Neuronal stem cell (in vitro differentiated cells): Measurements from ENCODE around the gene RIPOR3.

Experiments used
- DNase-seq: peaks from one replicate; pipeline ENCODE4 v3.0.0-alpha.2; 2013; ENCODE audit warnings: low spot score
- H2AFZ ChIP-seq: one replicate; pipeline ENCODE4 v1.6.1; 2013; ENCODE audit warnings: mild to moderate bottlenecking, low read length, inconsistent platforms
- H2AK5ac ChIP-seq: 2 replicates; pipeline ENCODE4 v1.6.1; 2013; ENCODE audit warnings: low read depth, mild to moderate bottlenecking, inconsistent platforms, low read length, moderate library complexity, mixed read lengths
- H2BK120ac ChIP-seq: 2 replicates; pipeline ENCODE4 v1.6.1; 2013; ENCODE audit warnings: low read depth, mild to moderate bottlenecking, inconsistent platforms, low read length, moderate library complexity, mixed read lengths
- H2BK12ac ChIP-seq: one replicate; pipeline ENCODE4 v1.6.1; 2013; ENCODE audit warnings: low read length, inconsistent platforms
- H2BK15ac ChIP-seq: 2 replicates; pipeline ENCODE4 v1.6.1; 2013; ENCODE audit warnings: mild to moderate bottlenecking, low read length, inconsistent platforms, mixed read lengths
- H2BK5ac ChIP-seq: one replicate; pipeline ENCODE4 v1.6.1; 2013; ENCODE audit warnings: inconsistent platforms, mild to moderate bottlenecking, low read length, moderate library complexity
- H3K14ac ChIP-seq: one replicate; pipeline ENCODE4 v1.6.1; 2013; ENCODE audit warnings: low read length, inconsistent platforms
- H3K18ac ChIP-seq: 2 replicates; pipeline ENCODE4 v1.6.1; 2013; ENCODE audit warnings: low read length, inconsistent platforms
- H3K23ac ChIP-seq: 2 replicates; pipeline ENCODE4 v1.6.1; 2013; ENCODE audit warnings: low read depth, mild to moderate bottlenecking, mixed read lengths, low read length, inconsistent platforms; ENCODE audit not compliant: poor library complexity
- H3K27ac ChIP-seq: replicated peaks from 3 replicates; pipeline ENCODE4 v1.5.1; 2013; ENCODE audit warnings: low read length, inconsistent platforms
- H3K27me3 ChIP-seq, 3 experiments: 2 replicates each; pipeline ENCODE4 v1.6.1; 2013; ENCODE audit warnings: low read length in 3 of 3, mild to moderate bottlenecking in 2 of 3, inconsistent platforms in 1 of 3, low read depth in 1 of 3, mixed read lengths in 1 of 3, moderate library complexity in 1 of 3; ENCODE audit not compliant: control insufficient read depth in 3 of 3, insufficient read depth in 3 of 3
- H3K36me3 ChIP-seq, 2 donors: replicated peaks in 1 of 2; 2 replicates each; pipeline ENCODE4 v1.6.1; 2013; ENCODE audit warnings: low read length in 2 of 2; ENCODE audit not compliant: control insufficient read depth in 2 of 2, insufficient read depth in 2 of 2
- H3K4ac ChIP-seq: 2 replicates; pipeline ENCODE4 v1.6.1; 2013; ENCODE audit warnings: inconsistent platforms, mild to moderate bottlenecking, low read length, moderate library complexity
- H3K4me1 ChIP-seq, 2 donors: 1 replicate in 1 of 2; 2 replicates in 1 of 2; pipeline ENCODE4 v1.6.1; 2013; ENCODE audit warnings: low read length in 2 of 2, low read depth in 1 of 2; ENCODE audit not compliant: control insufficient read depth in 2 of 2, insufficient read depth in 1 of 2
- H3K4me2 ChIP-seq: one replicate; pipeline ENCODE4 v1.6.1; 2013; ENCODE audit warnings: mild to moderate bottlenecking, low read length, inconsistent platforms; ENCODE audit not compliant: insufficient read depth, poor library complexity, severe bottlenecking
- H3K4me3 ChIP-seq, 2 donors: 2 replicates each; pipeline ENCODE4 v1.5.1; 2013; ENCODE audit warnings: low read length in 2 of 2, mild to moderate bottlenecking in 2 of 2, inconsistent platforms in 1 of 2, moderate library complexity in 1 of 2
- H3K79me1 ChIP-seq: one replicate; pipeline ENCODE4 v1.6.1; 2013; ENCODE audit warnings: low read depth, mild to moderate bottlenecking, inconsistent platforms, low read length, moderate library complexity
- H3K9ac ChIP-seq: one replicate; pipeline ENCODE4 v1.6.1; 2013; ENCODE audit warnings: mild to moderate bottlenecking, low read depth, low read length, inconsistent platforms; ENCODE audit not compliant: poor library complexity
- H3K9me3 ChIP-seq, 2 donors: replicated peaks in 1 of 2; 2 replicates each; pipeline versions ENCODE3 to v1.6.1; 2013; ENCODE audit warnings: low read length in 2 of 2, mild to moderate bottlenecking in 2 of 2, inconsistent platforms in 1 of 2, low read depth in 1 of 2, mixed read lengths in 1 of 2, moderate library complexity in 1 of 2; ENCODE audit not compliant: control insufficient read depth in 2 of 2, insufficient read depth in 1 of 2
- H4K8ac ChIP-seq: one replicate; pipeline ENCODE4 v1.6.1; 2013; ENCODE audit warnings: low read depth, mild to moderate bottlenecking, inconsistent platforms, low read length, moderate library complexity
- H4K91ac ChIP-seq: one replicate; pipeline ENCODE4 v1.6.1; 2013; ENCODE audit warnings: low read length, low read depth, mild to moderate bottlenecking, inconsistent platforms; ENCODE audit not compliant: poor library complexity
- WGBS, 2 donors: extraction: QIAGEN DNeasy Blood & Tissue Kit; methylation state at CpG; one replicate each; pipeline ENCODE4 v1.1.7; 2013; ENCODE audit warnings: missing lambda C conversion rate in 2 of 2, mixed read lengths in 1 of 2; ENCODE audit not compliant: insufficient read length in 2 of 2, insufficient replicate concordance in 1 of 2; ENCODE audit errors: extremely low coverage in 2 of 2; 5-methylcytosine and 5-hydroxymethylcytosine counted together

Gene RIPOR3

GRCh38 chr20:50713657-50714101 lies 22.3 kb upstream of the RIPOR3 start:
- Histone ChIP-seq H3K23ac (no peak overlapping the region), H4K8ac (no peak overlapping the region), H2BK5ac (no peak overlapping the region), H3K18ac (no peak overlapping the region), H3K9me3 (no peaks in the 10 kb centered on the region), H2BK12ac (no peak overlapping the region), H3K4me2 (no peak overlapping the region), H3K4me1 (peaks cover 0 to 2% of the 10 kb centered on the region in 2 donors), H2BK120ac (no peak overlapping the region), H3K14ac (no peak overlapping the region), H3K4ac (no peak overlapping the region), H2AFZ (peak overlapping the region; percentile 51), H3K36me3 (no peaks in the 10 kb centered on the region), H3K9ac (no peak overlapping the region), H3K27ac (no peak overlapping the region), H3K27me3 (peaks cover 0 to 23% (median 0%) of the 10 kb centered on the region in 3 experiments), H3K79me1 (no peaks in the 10 kb centered on the region), H2BK15ac (no peak overlapping the region), H4K91ac (no peak overlapping the region), H3K4me3 (no peak overlapping the region), H2AK5ac (no peak overlapping the region)
- DNase-seq = no peak
- WGBS, 2 donors = no CpG with 5 or more reads among the region's 7 CpGs

GRCh38 chr20:50712771-50713656 lies 21.7 kb upstream of the RIPOR3 start:
- Histone ChIP-seq H3K4me3 (no peak overlapping the region), H2AK5ac (no peak overlapping the region), H3K18ac (peak overlapping the region; percentile 52), H3K36me3 (no peaks in the 10 kb centered on the region), H3K9me3 (no peaks in the 10 kb centered on the region), H3K14ac (no peak overlapping the region), H2BK120ac (no peak overlapping the region), H3K27ac (no peak overlapping the region), H2AFZ (no peak overlapping the region), H4K8ac (no peak overlapping the region), H2BK12ac (peak overlapping the region; percentile 22), H3K9ac (no peak overlapping the region), H2BK5ac (no peak overlapping the region), H4K91ac (no peak overlapping the region), H2BK15ac (no peak overlapping the region), H3K4me2 (no peak overlapping the region), H3K4ac (no peak overlapping the region), H3K4me1 (no peaks in the 10 kb centered on the region), H3K79me1 (no peaks in the 10 kb centered on the region), H3K27me3 (peaks cover 0 to 21% (median 0%) of the 10 kb centered on the region in 3 experiments), H3K23ac (no peak overlapping the region)
- DNase-seq = no peak
- WGBS, 2 donors = no CpG with 5 or more reads among the region's 7 CpGs

DNA sequence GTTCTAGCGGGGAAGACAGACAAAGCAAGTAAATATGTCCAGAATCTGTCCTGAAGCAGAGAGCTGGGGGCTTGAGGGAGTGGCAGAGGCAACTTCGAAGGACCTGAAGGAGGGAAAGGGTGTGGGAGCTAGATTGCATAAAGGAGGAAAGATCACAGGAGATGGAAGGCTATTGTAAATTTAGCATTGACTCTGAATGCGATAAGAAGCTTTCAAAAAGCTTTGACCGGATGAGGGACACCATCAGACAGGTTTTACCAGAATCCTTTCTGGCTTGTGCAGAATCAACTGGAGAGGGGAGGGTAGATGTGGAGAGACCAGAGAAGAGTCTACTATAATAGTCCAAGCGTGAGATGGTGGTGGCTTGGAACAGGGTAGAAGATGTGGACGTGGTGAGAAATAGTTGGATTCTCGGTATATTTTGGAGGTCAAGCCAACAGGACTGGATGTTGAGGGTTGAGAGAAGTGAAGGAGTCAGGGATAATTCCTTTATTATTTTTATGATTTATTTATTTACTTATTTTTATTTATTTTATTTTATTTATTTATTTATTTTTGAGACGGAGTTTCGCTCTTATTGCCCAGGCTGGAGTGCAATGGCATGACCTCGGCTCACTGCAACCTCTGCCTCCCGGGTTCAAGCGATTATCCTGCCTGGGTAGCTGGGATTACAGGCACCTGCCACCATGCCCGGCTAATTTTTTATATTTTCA lies 19.9 kb upstream of the RIPOR3 start:
- Histone ChIP-seq H3K36me3 (no peaks in the 10 kb centered on the region), H3K4ac (no peak overlapping the region), H3K27me3 (peaks cover 0 to 18% (median 0%) of the 10 kb centered on the region in 3 experiments), H3K27ac (no peak overlapping the region), H3K23ac (no peak overlapping the region), H2BK12ac (no peak overlapping the region), H4K8ac (no peak overlapping the region), H3K4me1 (no peaks in the 10 kb centered on the region), H2BK120ac (no peak overlapping the region), H3K14ac (no peak overlapping the region), H3K4me2 (no peak overlapping the region), H3K4me3 (no peak overlapping the region), H3K79me1 (no peaks in the 10 kb centered on the region), H2AFZ (no peak overlapping the region), H2BK15ac (no peak overlapping the region), H2AK5ac (no peak overlapping the region), H3K18ac (no peak overlapping the region), H3K9ac (no peak overlapping the region), H3K9me3 (no peaks in the 10 kb centered on the region), H4K91ac (no peak overlapping the region), H2BK5ac (no peak overlapping the region)
- WGBS, 2 donors = no CpG with 5 or more reads among the region's 13 CpGs
- DNase-seq = no peak

GRCh38 chr20:50710492-50711063 lies 19.2 kb upstream of the RIPOR3 start:
- H2BK120ac ChIP-seq = no peak overlapping the region
- no peak overlapping the region for H3K4me2 ChIP-seq
- no peak overlapping the region for H2BK5ac ChIP-seq
- H2BK15ac ChIP-seq = no peak overlapping the region
- H3K9ac ChIP-seq = no peak overlapping the region
- H3K27me3 ChIP-seq = peaks cover 0 to 15% (median 0%) of the 10 kb centered on the region in 3 experiments
- no peak overlapping the region for H3K27ac ChIP-seq
- no peak overlapping the region for H3K14ac ChIP-seq
- no peak overlapping the region for H2BK12ac ChIP-seq
- no peak overlapping the region for H2AK5ac ChIP-seq
- H3K4me1 ChIP-seq = no peaks in the 10 kb centered on the region
- H4K8ac ChIP-seq = no peak overlapping the region
- H3K18ac ChIP-seq = no peak overlapping the region
- WGBS, 2 donors = no CpG with 5 or more reads among the region's 9 CpGs
- no peak overlapping the region for H4K91ac ChIP-seq
- H3K4ac ChIP-seq = no peak overlapping the region
- H3K36me3 ChIP-seq = no peaks in the 10 kb centered on the region
- no peak for DNase-seq
- no peak overlapping the region for H3K23ac ChIP-seq
- no peak overlapping the region for H3K4me3 ChIP-seq
- H3K9me3 ChIP-seq = no peaks in the 10 kb centered on the region
- no peak overlapping the region for H2AFZ ChIP-seq
- no peaks in the 10 kb centered on the region for H3K79me1 ChIP-seq
